K562 (cell line): ENCODE data around the gene ZCCHC4. TPM values are rescaled to one million over a fixed set of nuclear protein-coding genes. Genes with fewer than 3 reads are reported as not detected.
A peak's percentile ranks its signal among the peaks of the same experiment; 100 is the strongest.

ENCODE experiments used
- BHLHE40 ChIP-seq: IDR thresholded peaks from 2 replicates; pipeline ENCODE4 v1.6.1; 2011; ENCODE audit warnings: low read length, improper control_type of control experiment
- CBX3 ChIP-seq, 2 experiments: IDR thresholded peaks; 1 replicate in 1 of 2; 2 replicates in 1 of 2; pipeline ENCODE4 v1.6.1; 2012; ENCODE audit warnings: inconsistent platforms in 2 of 2, low read length in 2 of 2, borderline replicate concordance in 1 of 2, control low read depth in 1 of 2
- CHD1 ChIP-seq: fragments of 200-600 bp; sonication (generic); IDR thresholded peaks from one replicate; pipeline ENCODE4 v1.6.1; 2012; ENCODE audit warnings: mild to moderate bottlenecking, moderate library complexity, low read length, inconsistent platforms
- CREB1 ChIP-seq, 2 experiments: sonication (generic) in 1 of 2; formaldehyde crosslinking in 1 of 2; IDR thresholded peaks; 2 replicates each; pipeline versions ENCODE4 v1.6.1 to v1.8.0; 2012 to 2022; ENCODE audit warnings: inconsistent platforms in 1 of 2, mild to moderate bottlenecking in 1 of 2, missing genetic modification reagents in 1 of 2, moderate library complexity in 1 of 2
- CREB3L1 ChIP-seq: fragments of 450-650 bp; IDR thresholded peaks from 2 replicates; pipeline ENCODE4 v1.6.1; 2014; ENCODE audit warnings: low read depth, mild to moderate bottlenecking, moderate library complexity, borderline replicate concordance
- EGR1 ChIP-seq: fragments of 450-650 bp; conservative IDR thresholded peaks from 2 replicates; pipeline ENCODE4 v1.6.1; 2017; ENCODE audit warnings: mild to moderate bottlenecking
- GABPB1 ChIP-seq: sonication (generic); formaldehyde crosslinking; IDR thresholded peaks from 2 replicates; pipeline ENCODE4 v1.8.0; 2022; ENCODE audit warnings: mild to moderate bottlenecking, missing genetic modification reagents
- GATAD2A ChIP-seq: fragments of 450-650 bp; IDR thresholded peaks from 2 replicates; pipeline ENCODE4 v1.6.1; 2017
- GTF2E2 ChIP-seq: fragments of 200-800 bp; sonication (Bioruptor generic); IDR thresholded peaks from 2 replicates; pipeline ENCODE4 v1.6.1; 2016; ENCODE audit warnings: missing genetic modification characterization, missing compliant biosample characterization
- HNRNPLL ChIP-seq: fragments of 200-400 bp; formaldehyde crosslinking; IDR thresholded peaks from 2 replicates; pipeline ENCODE4 v1.6.1; 2017; ENCODE audit warnings: low read length, low read depth, mild to moderate bottlenecking; ENCODE audit not compliant: poor library complexity, severe bottlenecking
- NCOR1 ChIP-seq: fragments of 450-650 bp; IDR thresholded peaks from 2 replicates; pipeline ENCODE4 v1.6.1; 2016; ENCODE audit warnings: mild to moderate bottlenecking, moderate library complexity
- NEUROD1 ChIP-seq: fragments of 150-350 bp; IDR thresholded peaks from 2 replicates; pipeline ENCODE4 v1.6.1; 2014; ENCODE audit warnings: borderline replicate concordance, low read length, low read depth; ENCODE audit not compliant: partially characterized antibody
- NRF1 ChIP-seq, 2 experiments: fragments of 450-650 bp; IDR thresholded peaks in 1 of 2; conservative IDR thresholded peaks in 1 of 2; 2 replicates each; pipeline ENCODE4 v1.6.1; 2014; ENCODE audit warnings: mild to moderate bottlenecking in 2 of 2
- POLR2B ChIP-seq: fragments of 450-650 bp; IDR thresholded peaks from 2 replicates; pipeline ENCODE4 v1.6.1; 2018; ENCODE audit warnings: low read depth; ENCODE audit not compliant: partially characterized antibody
- POLR2G ChIP-seq: fragments of 200-400 bp; formaldehyde crosslinking; IDR thresholded peaks from 2 replicates; pipeline ENCODE4 v1.6.1; 2017; ENCODE audit warnings: low read depth, mild to moderate bottlenecking, antibody characterized with exemption, low read length, moderate library complexity
- RB1 ChIP-seq: fragments of 450-650 bp; IDR thresholded peaks from 2 replicates; pipeline ENCODE4 v1.6.1; 2017; ENCODE audit warnings: low read depth, mild to moderate bottlenecking
- SUPT5H ChIP-seq: fragments of 450-650 bp; IDR thresholded peaks from 2 replicates; pipeline ENCODE4 v1.6.1; 2016
- TBL1XR1 ChIP-seq, 2 experiments: IDR thresholded peaks; 2 replicates each; pipeline ENCODE4 v1.6.1; 2012; ENCODE audit warnings: improper control_type of control experiment in 2 of 2, low read length in 2 of 2, mild to moderate bottlenecking in 1 of 2
- THAP12 ChIP-seq: fragments of 250-450 bp; sonication (Bioruptor Pico); IDR thresholded peaks from 2 replicates; pipeline ENCODE4 v1.9.0; 2021; ENCODE audit warnings: mild to moderate bottlenecking, inconsistent platforms
- ZNF239 ChIP-seq: fragments of 250-450 bp; sonication (Bioruptor Pico); IDR thresholded peaks from 2 replicates; pipeline ENCODE4 v1.4.0; 2020; ENCODE audit warnings: mild to moderate bottlenecking
- ZNF592 ChIP-seq: fragments of 450-650 bp; IDR thresholded peaks from 2 replicates; pipeline ENCODE4 v1.6.1; 2017; ENCODE audit warnings: antibody characterized with exemption, mild to moderate bottlenecking
- polyA plus RNA-seq, 8 experiments: library from polyadenylated mRNA; depleted of rRNA in 4 of 8; stranded (reverse) in 5 of 8; unstranded in 3 of 8; fragments of >200 nt; fragmentation: Nextera tagmentation in 2 of 8; fragmentation: Illumina TruSeq in 1 of 8; extraction: Ambion mirVana in 2 of 8; extraction: Trizol in 1 of 8; gene quantifications; 2 replicates each; pipeline versions ENCODE4 v1.2.1 to v1.2.3, GENCODE V29; 2011 to 2014; ENCODE audit warnings: inconsistent platforms in 1 of 8, missing spikeins in 1 of 8
- total RNA-seq, 7 experiments: library from RNA; depleted of rRNA in 6 of 7; stranded (reverse); fragments of >200 nt in 6 of 7; fragmentation: Illumina TruSeq in 2 of 7; extraction: Trizol in 2 of 7; gene quantifications; 2 replicates each; pipeline versions ENCODE4 v1.2.1 to v1.2.3, GENCODE V29; 2011 to 2021; ENCODE audit warnings: low replicate concordance in 1 of 7

ZCCHC4 gene
- total and polyA plus RNA-seq, 9 of the 15 experiments (the other 6 are each of a cell fraction or from before 2014, with no cell fraction given) = 5.3 to 26.1 (median 15.2) TPM

- TF ChIP-seq THAP12 (CRISPR knock-in tag) (peak; percentile 99), CREB1 (IDR thresholded peaks at IDR 0.05) (peak; percentile 43), CREB1 (CRISPR knock-in tag; IDR thresholded peaks at IDR 0.05) (peak; percentile 71; the same call in 1 of the 2 replicates), GTF2E2 (tag) (peak; percentile 87; the same call in 1 of the 2 replicates), CREB3L1 (peak; percentile 93), NEUROD1 (peak; percentile 15), RB1 (peak; percentile 95), SUPT5H (peak; percentile 88), POLR2G (peak; percentile 97), ZNF239 (CRISPR knock-in tag) (peak; percentile 49; the same call in 1 of the 2 replicates), NRF1 (conservative IDR thresholded peaks at IDR 0.05 in 1 of 2, IDR thresholded peaks at IDR 0.05 in 1 of 2) (peak; percentile 48 to 61), NCOR1 (peak; percentile 58), POLR2B (peak; percentile 74), HNRNPLL (peak; percentile 27), CHD1 (no peak), TBL1XR1 (IDR thresholded peaks at IDR 0.05; ENCODE audit: low read length in 2 of 2) (peak; percentile 71 to 74; a peak in 3 of 4 replicates), GATAD2A (no peak), GABPB1 (CRISPR knock-in tag) (peak; percentile 84), ZNF592 (peak; percentile 68), BHLHE40 (peak; percentile 66; the same call in 1 of the 2 replicates), CBX3 (IDR thresholded peaks at IDR 0.05; ENCODE audit: borderline replicate concordance in 1 of 2, low read length in 2 of 2) (peak in 1 of 2 experiments; percentile 84; a peak in 1 of 3 replicates), EGR1 (peak; percentile 73)
Measured at GRCh38 chr4:25312496-25313200, at the start of gene ZCCHC4 (continued).
